NCI-H1417 treated with DMSO at 0.1 percent for 48 hours (cell line): ENCODE data around the gene DIAPH3.

Experiments
- DNase-seq: peaks from one replicate; lab custom pipeline; 2025; lab: John Stamatoyannopoulos, UW

Gene DIAPH3

GRCh38 chr13:59625111-59625510, 538.6 kb downstream of the DIAPH3 start:
- DNase-seq: no peak

- DNase-seq: no peak
These were observed 540.4 kb downstream of the DIAPH3 start for GRCh38 chr13:59623206-59623915.

- no peak for DNase-seq
These were observed 542.0 kb downstream of the DIAPH3 start for GRCh38 chr13:59621773-59622172.
